ENCODE data around the gene C3orf33. TPM values are rescaled to one million over a fixed set of nuclear protein-coding genes. Genes with fewer than 3 reads are reported as not detected.

Gene C3orf33
- total and polyA plus RNA-seq, 9 of the 15 experiments (the other 6 are each of a cell fraction or from before 2014, with no cell fraction given), result 4.1 to 10.2 (median 6.0) TPM

GRCh38 chr3:155766206-155766605 lies 39.9 kb downstream of the C3orf33 start (continued):
- no peak for TF ChIP-seq CHD4 (IDR thresholded peaks at IDR 0.05; ENCODE audit: insufficient read depth, insufficient replicate concordance, low read depth, low read length, poor library complexity, severe bottlenecking)
- no peak for TF ChIP-seq ILK (tag; IDR thresholded peaks at IDR 0.05; ENCODE audit: borderline replicate concordance, low read depth)
- no peak for TF ChIP-seq ZBTB43 (CRISPR knock-in tag; IDR thresholded peaks at IDR 0.05)
- TF ChIP-seq PKNOX1 (IDR thresholded peaks at IDR 0.05), result no peak
- TF ChIP-seq ID3 (CRISPR knock-in tag; IDR thresholded peaks at IDR 0.05), result no peak
- no peak for TF ChIP-seq ID3 (tag; IDR thresholded peaks at IDR 0.05)
- TF ChIP-seq ZBTB11 (CRISPR knock-in tag; IDR thresholded peaks at IDR 0.05), result no peak
- no peak for TF ChIP-seq LEF1 (IDR thresholded peaks at IDR 0.05)
